Testis (tissue), 3 donors: ENCODE measurements around the gene PIGB. TPM values are rescaled to one million over a fixed set of nuclear protein-coding genes. Genes with fewer than 3 reads are reported as not detected.

Source experiments
- DNase-seq: peaks from one replicate; pipeline ENCODE4 v3.0.0-alpha.2; 2019
- H3K27ac ChIP-seq, 2 donors: fragments of 200-600 bp; sonication (generic); one replicate each; pipeline ENCODE4 v1.5.1; 2019
- H3K27me3 ChIP-seq: fragments of 200-600 bp; sonication (generic); one replicate; pipeline ENCODE4 v1.5.1; 2019
- H3K36me3 ChIP-seq: fragments of 200-600 bp; sonication (generic); one replicate; pipeline ENCODE4 v1.5.1; 2017; ENCODE audit warnings: low read depth; ENCODE audit errors: missing control alignments
- H3K4me1 ChIP-seq: fragments of 200-600 bp; sonication (generic); one replicate; pipeline ENCODE4 v1.5.1; 2019
- H3K4me3 ChIP-seq, 2 donors: fragments of 200-600 bp; sonication (generic); one replicate each; pipeline ENCODE4 v1.5.1; 2017 to 2019
- H3K9me3 ChIP-seq: fragments of 200-600 bp; sonication (generic); one replicate; pipeline ENCODE4 v1.5.1; 2017
- CTCF ChIP-seq, 3 experiments: fragments of 450-650 bp in 2 of 3; fragments of 200-600 bp in 1 of 3; sonication (generic) in 1 of 3; IDR thresholded peaks; one replicate each; pipeline ENCODE4 v1.5.1; 2016 to 2019; ENCODE audit warnings: antibody characterized with exemption in 3 of 3, mild to moderate bottlenecking in 2 of 3, moderate library complexity in 1 of 3
- POLR2A ChIP-seq: fragments of 450-650 bp; IDR thresholded peaks from one replicate; pipeline ENCODE4 v1.6.1; 2017; ENCODE audit warnings: antibody characterized with exemption, mild to moderate bottlenecking, moderate library complexity
- WGBS, 2 donors: methylation state at CpG; one replicate each; pipeline ENCODE4 v1.1.5; 2018; 5-methylcytosine and 5-hydroxymethylcytosine counted together
- intact Hi-C: fragments of 100-400 bp; cut with DNase I; formaldehyde crosslinking; loops from one replicate; pipeline ENCODE4 v1.15.1; 2023; ENCODE audit warnings: low total_unique reads
- polyA plus RNA-seq: library from polyadenylated mRNA; stranded (reverse); fragments of 350-450 nt; fragmentation: Illumina TruSeq; extraction: RNeasy Lipid Tissue Mini Kit (QIAGEN cat#74804); gene quantifications from one replicate; pipeline ENCODE4 v1.2.3, GENCODE V29; 2014; ENCODE audit warnings: low read depth, low replicate concordance; ENCODE audit not compliant: insufficient read depth
- total RNA-seq, 2 donors: library from RNA; depleted of rRNA; stranded (reverse); fragments of >200 nt; gene quantifications; one replicate each; pipeline ENCODE4 v1.2.3, GENCODE V29; 2016

PIGB gene
- total and polyA plus RNA-seq, 3 donors from 2014 or later, result 12.8 to 14.3 (median 13.7) TPM

GRCh38 chr15:55358471-55358870 is 39.4 kb downstream of the PIGB start:
- Histone ChIP-seq H3K27me3 (no peaks in the 10 kb centered on the region), H3K4me3 (no peak overlapping the region), H3K9me3 (no peaks in the 10 kb centered on the region), H3K36me3 (no peaks in the 10 kb centered on the region), H3K4me1 (no peaks in the 10 kb centered on the region), H3K27ac (no peak overlapping the region)
- DNase-seq, result no peak
- TF ChIP-seq POLR2A (no peak), CTCF (IDR thresholded peaks at IDR 0.05) (no peak)
- intact Hi-C loops, result no loop called here

- no peak overlapping the region for H3K27ac ChIP-seq
- H3K4me3 ChIP-seq, result no peak overlapping the region
- H3K4me1 ChIP-seq, result no peaks in the 10 kb centered on the region
- TF ChIP-seq POLR2A (no peak), CTCF (IDR thresholded peaks at IDR 0.05) (no peak)
- no peaks in the 10 kb centered on the region for H3K36me3 ChIP-seq
- no peaks in the 10 kb centered on the region for H3K27me3 ChIP-seq
- no peak for DNase-seq
- WGBS, 2 donors, result 64 to 70% methylated on average over 6 of the region's 6 CpGs
- intact Hi-C loops, result no loop called here
- no peaks in the 10 kb centered on the region for H3K9me3 ChIP-seq
These were observed 41.2 kb downstream of the PIGB start for GRCh38 chr15:55360256-55360655.

GRCh38 chr15:55361048-55361447 is 42.0 kb downstream of the PIGB start:
- H3K4me1 ChIP-seq, result no peaks in the 10 kb centered on the region
- H3K9me3 ChIP-seq, result no peaks in the 10 kb centered on the region
- DNase-seq, result no peak
- intact Hi-C loops, result no loop called here
- no peak overlapping the region for H3K4me3 ChIP-seq
- H3K27ac ChIP-seq, result no peak overlapping the region
- H3K36me3 ChIP-seq, result no peaks in the 10 kb centered on the region
- no peaks in the 10 kb centered on the region for H3K27me3 ChIP-seq
- TF ChIP-seq CTCF (IDR thresholded peaks at IDR 0.05) (no peak), POLR2A (no peak)
- 91 to 92% methylated on average over 10 of the region's 10 CpGs for WGBS, 2 donors

GRCh38 chr15:55362641-55363040 is 43.6 kb downstream of the PIGB start:
- no peak for TF ChIP-seq CTCF (IDR thresholded peaks at IDR 0.05)
- no peak for TF ChIP-seq POLR2A
- Histone ChIP-seq H3K36me3 (no peaks in the 10 kb centered on the region), H3K27ac (no peak overlapping the region), H3K27me3 (no peaks in the 10 kb centered on the region), H3K4me1 (no peaks in the 10 kb centered on the region), H3K9me3 (no peaks in the 10 kb centered on the region), H3K4me3 (no peak overlapping the region)
- intact Hi-C loops, result no loop called here
- WGBS, 2 donors, result 89 to 97% methylated on average over 2 of the region's 2 CpGs
- DNase-seq, result no peak

GRCh38 chr15:55366981-55367380 is 48.0 kb downstream of the PIGB start:
- H3K36me3 ChIP-seq, result no peaks in the 10 kb centered on the region
- TF ChIP-seq POLR2A (no peak), CTCF (IDR thresholded peaks at IDR 0.05) (no peak)
- WGBS, 2 donors, result 85 to 86% methylated on average over 1 of the region's 1 CpG

More at GRCh38 chr15:55366981-55367380, 48.0 kb downstream of the PIGB start:
- no peaks in the 10 kb centered on the region for H3K27me3 ChIP-seq
- no peak for DNase-seq
- intact Hi-C loops, result no loop called here
- H3K4me1 ChIP-seq, result no peaks in the 10 kb centered on the region
- no peak overlapping the region for H3K4me3 ChIP-seq
- H3K27ac ChIP-seq, result no peak overlapping the region
- no peaks in the 10 kb centered on the region for H3K9me3 ChIP-seq
